ENCODE measurements around the gene FAM83F. TPM values are rescaled to one million over a fixed set of nuclear protein-coding genes. Genes with fewer than 3 reads are reported as not detected.

The FAM83F gene
- total and polyA plus RNA-seq, 10 of the 15 experiments (the other 5 are each of a cell fraction or from before 2014, with no cell fraction given), result 0.01 to 0.05 (median 0.01) TPM; not detected in 7

GRCh38 chr22:40035351-40035750 is 40.6 kb downstream of the FAM83F start (continued):
- TF ChIP-seq BHLHE40 (IDR thresholded peaks at IDR 0.05; ENCODE audit: borderline replicate concordance in 1 of 2, low read depth in 2 of 2, low read length in 1 of 2), result no peak

- Histone ChIP-seq H2AFZ (ENCODE audit: control insufficient read depth, low read depth, low read length) (no peak overlapping the region), H3K4me1 (ENCODE audit: control insufficient read depth, insufficient read depth, low read length) (no peaks in the 10 kb centered on the region), H3K27ac (ENCODE audit: control insufficient read depth, insufficient read depth) (no peak overlapping the region), H3K27me3 (replicated peaks in 1 of 2; ENCODE audit: control insufficient read depth in 2 of 2, insufficient read depth in 2 of 2, low read length in 1 of 2) (peaks cover 6 to 8% of the 10 kb centered on the region in 2 experiments), H3K4me3 (no peak overlapping the region), H3K79me2 (ENCODE audit: control insufficient read depth, insufficient read depth, low read length) (no peaks in the 10 kb centered on the region), H3K4me2 (ENCODE audit: control insufficient read depth, insufficient read depth) (no peak overlapping the region), H3K9ac (ENCODE audit: control insufficient read depth, insufficient read depth, low read length) (no peak overlapping the region), H4K20me1 (ENCODE audit: control insufficient read depth, insufficient read depth) (no peaks in the 10 kb centered on the region), H3K36me3 (ENCODE audit: control insufficient read depth in 2 of 2, insufficient read depth in 2 of 2, low read length in 1 of 2) (no peaks in the 10 kb centered on the region), H3K9me3 (replicated peaks; ENCODE audit: control insufficient read depth, insufficient read depth, low read length) (no peaks in the 10 kb centered on the region)
- intact Hi-C loops (cut with micrococcal nuclease; ENCODE audit: unreplicated experiment), result loop anchor here (1.0 to 5.0 kb wide), 2 partner anchors 502 to 544 kb away; no protein-coding TSS in a partner anchor
- ChIA-PET SMC1A (ENCODE audit: uncharacterized antibody, unreplicated experiment) (interaction anchor here (0.6 to 7.3 kb wide), 13 partner anchors 9 to 540 kb away, joined by 3 to 67 read pairs (median 3); partner anchors contain the start of genes ADSL and TNRC6B), CTCF (interaction anchor here (0.6 to 6.5 kb wide), 22 partner anchors 12 to 863 kb away, joined by 3 to 68 read pairs (median 4); partner anchors contain the start of genes ADSL, CACNA1I and MIEF1), RAD21 (ENCODE audit: unreplicated experiment) (interaction anchor here (0.6 to 3.4 kb wide), 15 partner anchors 10 to 866 kb away, joined by 3 to 16 read pairs (median 4); partner anchors contain the start of genes ADSL and ATF4), POLR2A (no interaction called here)
- no TSS peak for BruUV-seq (replicated peaks)
- DNase-seq (ENCODE audit: low read depth, low spot score) (no peak), FAIRE-seq (no peak), ATAC-seq (no peak)
- in situ Hi-C loops (cut with MboI), result loop anchor here (10.0 kb wide), 1 partner anchor 691 kb away; the partner anchor contains the start of gene SYNGR1
- WGBS (ENCODE audit: insufficient coverage, insufficient replicate concordance, low lambda C conversion rate, missing lambda C conversion rate), result 49% methylated on average over 6 of the region's 6 CpGs
- TF ChIP-seq CBFB (IDR thresholded peaks at IDR 0.05; ENCODE audit: low read depth) (no peak), RFX5 (IDR thresholded peaks at IDR 0.05; ENCODE audit: low read depth, low read length) (no peak), ETV6 (conservative IDR thresholded peaks at IDR 0.05 in 1 of 2, IDR thresholded peaks at IDR 0.05 in 1 of 2; ENCODE audit: borderline replicate concordance in 1 of 2, low read depth in 1 of 2) (no peak), FOXK2 (IDR thresholded peaks at IDR 0.05) (no peak), SMC3 (IDR thresholded peaks at IDR 0.05; ENCODE audit: borderline replicate concordance, low read length) (no peak), TCF12 (IDR thresholded peaks at IDR 0.05; ENCODE audit: low read depth, low read length) (no peak), CEBPB (IDR thresholded peaks at IDR 0.05; ENCODE audit: borderline replicate concordance in 1 of 2, low read depth in 2 of 2, low read length in 2 of 2) (no peak), SUZ12 (IDR thresholded peaks at IDR 0.05; ENCODE audit: unreplicated experiment) (no peak)
- TF ChIP-seq, protein P1, sequence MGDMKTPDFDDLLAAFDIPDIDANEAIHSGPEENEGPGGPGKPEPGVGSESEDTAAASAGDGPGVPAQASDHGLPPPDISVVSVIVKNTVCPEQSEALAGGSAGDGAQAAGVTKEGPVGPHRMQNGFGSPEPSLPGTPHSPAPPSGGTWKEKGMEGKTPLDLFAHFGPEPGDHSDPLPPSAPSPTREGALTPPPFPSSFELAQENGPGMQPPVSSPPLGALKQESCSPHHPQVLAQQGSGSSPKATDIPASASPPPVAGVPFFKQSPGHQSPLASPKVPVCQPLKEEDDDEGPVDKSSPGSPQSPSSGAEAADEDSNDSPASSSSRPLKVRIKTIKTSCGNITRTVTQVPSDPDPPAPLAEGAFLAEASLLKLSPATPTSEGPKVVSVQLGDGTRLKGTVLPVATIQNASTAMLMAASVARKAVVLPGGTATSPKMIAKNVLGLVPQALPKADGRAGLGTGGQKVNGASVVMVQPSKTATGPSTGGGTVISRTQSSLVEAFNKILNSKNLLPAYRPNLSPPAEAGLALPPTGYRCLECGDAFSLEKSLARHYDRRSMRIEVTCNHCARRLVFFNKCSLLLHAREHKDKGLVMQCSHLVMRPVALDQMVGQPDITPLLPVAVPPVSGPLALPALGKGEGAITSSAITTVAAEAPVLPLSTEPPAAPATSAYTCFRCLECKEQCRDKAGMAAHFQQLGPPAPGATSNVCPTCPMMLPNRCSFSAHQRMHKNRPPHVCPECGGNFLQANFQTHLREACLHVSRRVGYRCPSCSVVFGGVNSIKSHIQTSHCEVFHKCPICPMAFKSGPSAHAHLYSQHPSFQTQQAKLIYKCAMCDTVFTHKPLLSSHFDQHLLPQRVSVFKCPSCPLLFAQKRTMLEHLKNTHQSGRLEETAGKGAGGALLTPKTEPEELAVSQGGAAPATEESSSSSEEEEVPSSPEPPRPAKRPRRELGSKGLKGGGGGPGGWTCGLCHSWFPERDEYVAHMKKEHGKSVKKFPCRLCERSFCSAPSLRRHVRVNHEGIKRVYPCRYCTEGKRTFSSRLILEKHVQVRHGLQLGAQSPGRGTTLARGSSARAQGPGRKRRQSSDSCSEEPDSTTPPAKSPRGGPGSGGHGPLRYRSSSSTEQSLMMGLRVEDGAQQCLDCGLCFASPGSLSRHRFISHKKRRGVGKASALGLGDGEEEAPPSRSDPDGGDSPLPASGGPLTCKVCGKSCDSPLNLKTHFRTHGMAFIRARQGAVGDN (IDR thresholded peaks at IDR 0.05), result no peak
These were observed 41.4 kb downstream of the FAM83F start for GRCh38 chr22:40036126-40036525.

Measured in GM12878 (cell line).